ENCODE data around the gene BBS5. TPM values are rescaled to one million over a fixed set of nuclear protein-coding genes. Genes with fewer than 3 reads are reported as not detected.
A peak's percentile ranks its signal among the peaks of the same experiment; 100 is the strongest.
"Not testable (repeated sequence)": the region's sequence is repeated elsewhere in the genome, so short reads cannot be mapped to it uniquely, and the experiment has no call there.

The BBS5 gene
- total RNA-seq, 1 donor from 2014 or later, result 1.3 TPM

DNA sequence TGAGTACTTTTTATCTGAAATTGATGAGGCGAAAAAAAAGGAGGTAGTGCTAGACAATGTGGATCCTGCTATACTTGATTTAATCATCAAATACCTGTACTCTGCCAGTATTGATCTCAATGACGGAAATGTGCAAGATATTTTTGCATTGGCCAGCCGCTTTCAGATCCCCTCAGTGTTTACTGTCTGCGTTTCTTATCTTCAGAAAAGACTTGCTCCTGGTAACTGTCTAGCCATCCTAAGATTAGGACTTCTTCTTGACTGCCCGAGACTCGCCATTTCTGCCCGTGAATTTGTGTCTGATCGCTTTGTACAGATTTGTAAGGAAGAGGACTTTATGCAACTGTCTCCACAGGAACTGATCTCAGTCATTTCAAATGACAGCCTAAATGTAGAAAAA lies 30.7 kb downstream of the BBS5 start:
- Histone ChIP-seq H3K36me3 (ENCODE audit: control insufficient read depth, insufficient read depth, low read length) (no peaks in the 10 kb centered on the region), H3K27me3 (ENCODE audit: control insufficient read depth, insufficient read depth, low read length) (no peaks in the 10 kb centered on the region), H3K4me3 (ENCODE audit: low read depth, low read length) (no peak overlapping the region)
- DNase-seq (ENCODE audit: low read depth), result no peak
- no peak for TF ChIP-seq CTCF (IDR thresholded peaks at IDR 0.05; ENCODE audit: insufficient read depth, low read length, severe bottlenecking)
- FAIRE-seq, result no peak

- no peaks in the 10 kb centered on the region for H3K27me3 ChIP-seq (ENCODE audit: control insufficient read depth, insufficient read depth, low read length)
- FAIRE-seq (no peak), DNase-seq (ENCODE audit: low read depth) (no peak)
- no peak for TF ChIP-seq CTCF (IDR thresholded peaks at IDR 0.05; ENCODE audit: insufficient read depth, low read length, severe bottlenecking)
- no peaks in the 10 kb centered on the region for H3K36me3 ChIP-seq (ENCODE audit: control insufficient read depth, insufficient read depth, low read length)
- H3K4me3 ChIP-seq (ENCODE audit: low read depth, low read length), result no peak overlapping the region
Measured at GRCh38 chr2:169510496-169510895, 31.2 kb downstream of the BBS5 start.

DNA sequence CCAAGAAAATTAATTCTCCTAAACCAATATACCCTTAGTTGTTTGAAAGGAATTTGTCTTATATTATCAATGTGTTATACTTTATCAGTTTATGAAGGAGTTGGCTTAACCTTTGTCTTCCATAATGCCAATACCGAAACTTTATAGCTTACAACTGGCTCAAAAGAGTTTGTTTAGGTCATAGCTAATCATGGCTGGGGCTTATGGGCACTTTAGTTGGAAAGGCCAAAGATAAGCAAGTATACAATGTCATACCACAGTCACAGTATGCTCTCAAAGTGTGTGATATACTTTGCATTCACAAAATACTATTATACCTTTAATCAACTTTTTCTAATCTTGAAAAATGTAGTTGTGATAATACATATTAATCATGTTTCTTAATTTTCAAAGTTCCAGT lies 32.5 kb downstream of the BBS5 start:
- TF ChIP-seq CTCF (IDR thresholded peaks at IDR 0.05; ENCODE audit: insufficient read depth, low read length, severe bottlenecking), result no peak
- DNase-seq (ENCODE audit: low read depth) (no peak), FAIRE-seq (no peak)

DNA sequence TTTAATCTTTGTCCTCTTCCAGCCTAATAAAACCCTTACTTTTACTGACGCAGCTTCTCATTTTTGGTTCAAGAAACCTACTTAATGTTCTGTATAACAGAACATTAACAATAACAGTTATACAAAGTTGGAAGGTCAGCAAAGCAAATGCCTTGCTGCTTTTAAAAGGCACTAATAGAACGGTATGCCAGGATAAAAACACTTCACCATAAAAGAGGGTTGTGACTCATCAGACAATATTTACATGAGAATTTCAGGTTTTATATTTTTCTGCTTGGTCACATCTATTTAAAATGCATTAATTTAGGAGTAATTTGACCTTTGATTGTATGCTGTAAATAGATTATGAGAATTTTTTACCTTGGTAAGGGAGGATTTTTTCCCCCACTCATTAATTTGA lies 33.2 kb downstream of the BBS5 start:
- DNase-seq (ENCODE audit: low read depth) (peak; percentile 39), FAIRE-seq (no peak)
- no peaks in the 10 kb centered on the region for H3K27me3 ChIP-seq (ENCODE audit: control insufficient read depth, insufficient read depth, low read length)
- no peak for TF ChIP-seq CTCF (IDR thresholded peaks at IDR 0.05; ENCODE audit: insufficient read depth, low read length, severe bottlenecking)
- no peaks in the 10 kb centered on the region for H3K36me3 ChIP-seq (ENCODE audit: control insufficient read depth, insufficient read depth, low read length)
- H3K4me3 ChIP-seq (ENCODE audit: low read depth, low read length), result no peak overlapping the region

More for the DNA sequence above, 32.5 kb downstream of the BBS5 start:
- no peak overlapping the region for H3K4me3 ChIP-seq (ENCODE audit: low read depth, low read length)
- no peaks in the 10 kb centered on the region for H3K36me3 ChIP-seq (ENCODE audit: control insufficient read depth, insufficient read depth, low read length)
- H3K27me3 ChIP-seq (ENCODE audit: control insufficient read depth, insufficient read depth, low read length), result no peaks in the 10 kb centered on the region

- FAIRE-seq (no peak), DNase-seq (ENCODE audit: low read depth) (no peak)
- TF ChIP-seq CTCF (IDR thresholded peaks at IDR 0.05; ENCODE audit: insufficient read depth, low read length, severe bottlenecking), result no peak
- Histone ChIP-seq H3K36me3 (ENCODE audit: control insufficient read depth, insufficient read depth, low read length) (no peaks in the 10 kb centered on the region), H3K27me3 (ENCODE audit: control insufficient read depth, insufficient read depth, low read length) (no peaks in the 10 kb centered on the region), H3K4me3 (ENCODE audit: low read depth, low read length) (no peak overlapping the region)
Measured at GRCh38 chr2:169513094-169513493, 33.8 kb downstream of the BBS5 start.

GRCh38 chr2:169513926-169514325 lies 34.6 kb downstream of the BBS5 start:
- no peaks in the 10 kb centered on the region for H3K36me3 ChIP-seq (ENCODE audit: control insufficient read depth, insufficient read depth, low read length)
- FAIRE-seq (no peak), DNase-seq (ENCODE audit: low read depth) (no peak)
- H3K4me3 ChIP-seq (ENCODE audit: low read depth, low read length), result no peak overlapping the region
- no peak for TF ChIP-seq CTCF (IDR thresholded peaks at IDR 0.05; ENCODE audit: insufficient read depth, low read length, severe bottlenecking)
- H3K27me3 ChIP-seq (ENCODE audit: control insufficient read depth, insufficient read depth, low read length), result no peaks in the 10 kb centered on the region

DNA sequence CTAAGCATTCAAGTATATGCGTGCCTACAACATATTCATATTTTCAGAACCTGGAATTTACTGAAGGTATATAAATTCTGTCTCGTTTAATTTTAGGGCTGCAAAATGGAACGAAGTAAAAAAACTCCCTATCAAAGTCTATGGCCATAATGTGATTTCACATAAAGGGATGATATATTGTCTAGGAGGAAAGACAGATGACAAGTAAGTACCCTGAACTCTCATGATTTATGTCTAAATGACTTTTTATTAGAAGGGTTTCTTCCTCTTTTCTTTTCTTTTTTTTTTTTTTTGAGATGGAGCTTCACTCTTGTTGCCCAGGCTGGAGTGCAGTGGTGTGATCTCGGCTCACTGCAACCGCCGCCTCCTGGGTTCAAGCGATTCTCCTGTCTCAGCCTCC lies 35.5 kb downstream of the BBS5 start:
- H3K27me3 ChIP-seq (ENCODE audit: control insufficient read depth, insufficient read depth, low read length); H3K4me3 ChIP-seq (ENCODE audit: low read depth, low read length); DNase-seq (ENCODE audit: low read depth); FAIRE-seq; H3K36me3 ChIP-seq (ENCODE audit: control insufficient read depth, insufficient read depth, low read length): not testable (repeated sequence)

DNA sequence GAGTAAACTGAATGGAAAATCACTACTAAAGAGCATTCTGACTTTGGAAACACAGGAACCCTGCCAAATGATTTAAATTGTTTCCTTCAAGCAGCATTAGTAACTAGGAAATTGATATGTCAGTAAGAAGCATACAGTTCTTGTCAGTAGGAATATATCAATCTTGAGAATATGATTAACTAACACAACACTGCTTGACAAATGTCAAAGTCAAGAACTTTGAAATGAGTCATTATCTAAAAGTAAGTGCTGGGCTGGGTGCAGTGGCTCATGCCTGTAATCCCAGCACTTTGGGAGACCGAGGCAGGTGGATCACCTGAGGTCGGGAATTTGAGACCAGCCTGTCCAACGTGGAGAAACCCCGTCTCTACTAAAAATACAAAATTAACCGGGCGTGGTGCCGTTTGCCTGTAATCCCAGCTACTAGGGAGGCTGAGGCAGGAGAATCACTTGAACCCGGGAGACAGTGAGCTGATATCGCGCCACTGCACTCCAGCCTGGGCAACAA lies 37.2 kb downstream of the BBS5 start:
- not testable (repeated sequence) for H3K36me3 ChIP-seq (ENCODE audit: control insufficient read depth, insufficient read depth, low read length); DNase-seq (ENCODE audit: low read depth); H3K27me3 ChIP-seq (ENCODE audit: control insufficient read depth, insufficient read depth, low read length); H3K4me3 ChIP-seq (ENCODE audit: low read depth, low read length); FAIRE-seq

Measured in bronchial epithelial cell (primary cell).